GM23338 (cell line): ENCODE data around the gene PRR22. TPM values are rescaled to one million over a fixed set of nuclear protein-coding genes. Genes with fewer than 3 reads are reported as not detected.

Experiments used
- ATAC-seq: fragments of 200-7000 bp; cut with Tn5 transposase; 3 replicates; pipeline ENCODE4 v1.9.1; 2020
- DNase-seq: peaks from one replicate; pipeline ENCODE4 v3.0.0-alpha.2; 2015; ENCODE audit warnings: low spot score
- H2AFZ ChIP-seq: fragments of 200-600 bp; sonication (generic); 2 replicates; pipeline ENCODE4 v1.8.0; 2016; ENCODE audit warnings: antibody characterized with exemption, mild to moderate bottlenecking, moderate library complexity
- H3F3A ChIP-seq: fragments of 200-600 bp; sonication (generic); replicated peaks from 2 replicates; pipeline ENCODE4 v1.8.0; 2017; ENCODE audit warnings: antibody characterized with exemption, mixed run types, low read depth
- H3K27ac ChIP-seq: fragments of 200-600 bp; sonication (generic); 2 replicates; pipeline ENCODE4 v1.6.1; 2016; ENCODE audit warnings: low read depth
- H3K27me3 ChIP-seq: fragments of 200-600 bp; sonication (generic); 2 replicates; pipeline ENCODE4 v1.8.0; 2016; ENCODE audit warnings: mild to moderate bottlenecking, mixed run types, moderate library complexity; ENCODE audit not compliant: insufficient read depth
- H3K36me3 ChIP-seq: fragments of 200-600 bp; sonication (generic); 2 replicates; pipeline ENCODE4 v1.8.0; 2016; ENCODE audit warnings: mild to moderate bottlenecking; ENCODE audit not compliant: insufficient read depth
- H3K4me1 ChIP-seq: fragments of 200-600 bp; sonication (generic); 2 replicates; pipeline ENCODE4 v1.8.0; 2016; ENCODE audit warnings: mild to moderate bottlenecking, moderate library complexity; ENCODE audit not compliant: insufficient read depth
- H3K4me2 ChIP-seq: fragments of 200-600 bp; sonication (generic); 2 replicates; pipeline ENCODE4 v1.7.1; 2017; ENCODE audit warnings: mixed run types
- H3K4me3 ChIP-seq: fragments of 200-600 bp; sonication (generic); 2 replicates; pipeline ENCODE4 v1.6.1; 2016; ENCODE audit warnings: mixed run types
- H3K79me2 ChIP-seq: fragments of 200-600 bp; sonication (generic); replicated peaks from 2 replicates; pipeline ENCODE4 v1.8.0; 2017; ENCODE audit warnings: mild to moderate bottlenecking; ENCODE audit not compliant: insufficient read depth
- H3K9me2 ChIP-seq: fragments of 200-600 bp; sonication (generic); 2 replicates; pipeline ENCODE4 v1.8.0; 2017; ENCODE audit not compliant: insufficient read depth
- H4K20me1 ChIP-seq: fragments of 200-600 bp; sonication (generic); replicated peaks from 2 replicates; pipeline ENCODE4 v1.8.0; 2017; ENCODE audit warnings: mild to moderate bottlenecking; ENCODE audit not compliant: insufficient read depth
- H3K27ac Mint-ChIP-seq: 2 replicates; pipeline ENCODE4 v1.8.0; 2020; ENCODE audit warnings: inconsistent platforms, mild to moderate bottlenecking, moderate library complexity, mixed read lengths
- H3K27me3 Mint-ChIP-seq: 3 replicates; pipeline ENCODE4 v1.8.0; 2022; ENCODE audit warnings: low read depth, mild to moderate bottlenecking, moderate library complexity, mixed read lengths, inconsistent platforms; ENCODE audit not compliant: insufficient read depth, poor library complexity
- H3K36me3 Mint-ChIP-seq: 3 replicates; pipeline ENCODE4 v1.8.0; 2021; ENCODE audit warnings: low read depth, mild to moderate bottlenecking, inconsistent platforms, moderate library complexity, mixed read lengths
- H3K4me1 Mint-ChIP-seq: 3 replicates; pipeline ENCODE4 v1.8.0; 2020; ENCODE audit warnings: mild to moderate bottlenecking, inconsistent platforms, mixed read lengths
- H3K4me3 Mint-ChIP-seq: 3 replicates; pipeline ENCODE4 v1.8.0; 2021; ENCODE audit warnings: moderate library complexity, mild to moderate bottlenecking, inconsistent platforms, mixed read lengths
- H3K9me3 Mint-ChIP-seq: 3 replicates; pipeline ENCODE4 v1.8.0; 2020; ENCODE audit warnings: moderate library complexity, mild to moderate bottlenecking, inconsistent platforms, mixed read lengths
- CTCF ChIP-seq, 2 experiments: fragments of 200-600 bp in 1 of 2; sonication (generic) in 1 of 2; conservative IDR thresholded peaks; 2 replicates each; pipeline versions ENCODE4 v1.5.1 to v1.6.1; 2016 to 2017; ENCODE audit warnings: antibody characterized with exemption in 2 of 2, low read depth in 2 of 2, mild to moderate bottlenecking in 2 of 2, moderate library complexity in 1 of 2
- ETS1 ChIP-seq: IDR thresholded peaks from 2 replicates; pipeline ENCODE4 v1.6.1; 2016; ENCODE audit warnings: antibody characterized with exemption
- POLR2AphosphoS5 ChIP-seq: IDR thresholded peaks from 2 replicates; pipeline ENCODE4 v1.6.1; 2016; ENCODE audit warnings: antibody characterized with exemption, low read depth
- ZNF462 ChIP-seq: fragments of 250-450 bp; sonication (Bioruptor Pico); IDR thresholded peaks from 2 replicates; pipeline ENCODE4 v1.5.0; 2020; ENCODE audit warnings: mild to moderate bottlenecking, moderate library complexity
- polyA plus RNA-seq: library from polyadenylated mRNA; unstranded; fragments of >200 nt; fragmentation: Nextera tagmentation; extraction: Ambion mirVana; gene quantifications from 2 replicates; pipeline ENCODE4 v1.2.1, GENCODE V29; 2016
- total RNA-seq: library from RNA; depleted of rRNA; stranded (reverse); fragments of >200 nt; shearing (Covaris generic); gene quantifications from 2 replicates; pipeline ENCODE4 v1.2.3, GENCODE V29; 2014

Gene PRR22
- total and polyA plus RNA-seq, 2 experiments from 2014 or later = 1.0 to 1.2 TPM

- no peak overlapping the region for H2AFZ ChIP-seq
These were observed 42.2 kb upstream of the PRR22 start for GRCh38 chr19:5826531-5827341.

GRCh38 chr19:5825178-5825577 lies 40.6 kb upstream of the PRR22 start:
- Histone ChIP-seq H3K9me2 (no peaks in the 10 kb centered on the region), H3F3A (no peaks in the 10 kb centered on the region), H3K4me1 (peaks cover 4% of the 10 kb centered on the region; the same call in 1 of the 2 replicates), H3K27me3 (no peaks in the 10 kb centered on the region), H3K36me3 (no peaks in the 10 kb centered on the region), H3K79me2 (no peaks in the 10 kb centered on the region), H3K4me2 (no peak overlapping the region), H3K27ac (no peak overlapping the region), H3K4me3 (no peak overlapping the region), H2AFZ (no peak overlapping the region), H4K20me1 (no peaks in the 10 kb centered on the region)
- Mint-ChIP-seq H3K36me3 (no peaks in the 10 kb centered on the region), H3K9me3 (peaks cover 2% of the 10 kb centered on the region; the same call in 1 of the 3 replicates), H3K27ac (no peak overlapping the region), H3K4me3 (no peak overlapping the region), H3K27me3 (peaks cover 25% of the 10 kb centered on the region), H3K4me1 (peaks cover 7% of the 10 kb centered on the region)
- ATAC-seq = no peak
- no peak for DNase-seq
- TF ChIP-seq POLR2AphosphoS5 = no peak
- no peak for TF ChIP-seq ETS1
- no peak for TF ChIP-seq ZNF462 (CRISPR knock-in tag)

More at GRCh38 chr19:5826531-5827341, 42.2 kb upstream of the PRR22 start:
- ATAC-seq (peak; percentile 8), DNase-seq (peak; percentile 85)
- Histone ChIP-seq H3K27ac (no peak overlapping the region), H3K79me2 (no peaks in the 10 kb centered on the region), H3K4me2 (peak overlapping the region; percentile 73), H3K27me3 (no peaks in the 10 kb centered on the region), H3K4me3 (peak overlapping the region; percentile 86; the same call in 1 of the 2 replicates), H3K4me1 (peaks cover 4% of the 10 kb centered on the region; the same call in 1 of the 2 replicates), H3F3A (no peaks in the 10 kb centered on the region), H4K20me1 (no peaks in the 10 kb centered on the region), H3K9me2 (no peaks in the 10 kb centered on the region), H3K36me3 (no peaks in the 10 kb centered on the region)
- Mint-ChIP-seq H3K4me1 (peaks cover 7% of the 10 kb centered on the region), H3K4me3 (peak overlapping the region; percentile 95), H3K9me3 (0 out of 3 replicates have a peak, but pooled peaks cover 2% of the 10 kb centered on the region), H3K27ac (no peak overlapping the region), H3K36me3 (no peaks in the 10 kb centered on the region), H3K27me3 (peaks cover 25% of the 10 kb centered on the region)
- peak; percentile 15 to 29; a peak in 3 of 4 replicates for TF ChIP-seq CTCF (conservative IDR thresholded peaks at IDR 0.05; ENCODE audit: low read depth in 2 of 2)
- no peak for TF ChIP-seq ETS1
